Stimulated activated CD8-positive, alpha-beta memory T cell treated with anti-CD3 and anti-CD28 coated beads, Interleukin-4, amount 100 ng/mL, for 4 hours (primary cell): ENCODE measurements around the gene LCA5L.

Experiments used
- DNase-seq, 2 donors: peaks; one replicate each; pipeline ENCODE4 v3.0.0-alpha.2; 2020; ENCODE audit warnings: low read depth in 2 of 2, low spot score in 1 of 2

LCA5L gene

DNA sequence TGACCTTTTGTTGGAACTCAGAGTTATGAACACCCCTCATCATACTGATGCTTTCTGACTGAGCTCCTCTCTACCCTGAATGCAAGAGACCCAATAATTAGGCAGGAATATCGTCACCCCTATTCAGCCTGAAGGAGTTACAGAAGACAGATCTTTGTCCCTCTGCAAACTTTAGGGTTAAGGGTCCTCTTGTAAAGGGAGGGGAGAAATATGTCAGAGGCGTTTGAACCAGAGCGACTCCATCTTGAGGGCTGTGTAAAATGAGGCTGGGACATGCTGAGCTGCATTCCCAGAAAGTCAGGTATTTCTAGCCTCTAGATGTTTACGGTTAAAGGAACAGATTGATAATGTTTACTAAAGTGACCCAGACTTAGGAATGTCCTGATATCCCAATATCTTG lies 86.2 kb downstream of the LCA5L start:
- DNase-seq = no peak
